GF-D8 (cell line): Measurements from ENCODE around the gene LGR4.
"Not testable (repeated sequence)": the region's sequence is repeated elsewhere in the genome, so short reads cannot be mapped to it uniquely, and the experiment has no call there.

Experiments
- DNase-seq: peaks from one replicate; lab custom pipeline; 2025; lab: John Stamatoyannopoulos, UW

The LGR4 gene

GRCh38 chr11:27456795-27457329, 15.7 kb downstream of the LGR4 start:
- DNase-seq: no peak

GRCh38 chr11:27456140-27456794, 16.3 kb downstream of the LGR4 start:
- DNase-seq: no peak

GRCh38 chr11:27455667-27456066, 16.9 kb downstream of the LGR4 start:
- no peak for DNase-seq

GRCh38 chr11:27453701-27454100, 18.9 kb downstream of the LGR4 start:
- no peak for DNase-seq

- DNase-seq: no peak
These were observed 20.4 kb downstream of the LGR4 start for GRCh38 chr11:27452147-27452546.

- no peak for DNase-seq
These were observed 21.2 kb downstream of the LGR4 start for GRCh38 chr11:27451244-27451965.

- DNase-seq: not testable (repeated sequence)
These were observed 24.4 kb downstream of the LGR4 start for GRCh38 chr11:27448184-27448540.

GRCh38 chr11:27447288-27448183, 25.1 kb downstream of the LGR4 start:
- DNase-seq: no peak

- no peak for DNase-seq
These were observed 27.0 kb downstream of the LGR4 start for GRCh38 chr11:27445625-27446024.

- no peak for DNase-seq
These were observed 27.8 kb downstream of the LGR4 start for GRCh38 chr11:27444801-27445215.

GRCh38 chr11:27443746-27444507, 28.7 kb downstream of the LGR4 start:
- DNase-seq: no peak

GRCh38 chr11:27443227-27443626, 29.4 kb downstream of the LGR4 start:
- DNase-seq: no peak

GRCh38 chr11:27440090-27440489, 32.5 kb downstream of the LGR4 start:
- no peak for DNase-seq

- DNase-seq: no peak
These were observed 34.0 kb downstream of the LGR4 start for GRCh38 chr11:27438595-27438981.

- no peak for DNase-seq
These were observed 34.6 kb downstream of the LGR4 start for GRCh38 chr11:27437829-27438594.

GRCh38 chr11:27436916-27437315, 35.7 kb downstream of the LGR4 start:
- no peak for DNase-seq

- DNase-seq: no peak
These were observed 38.8 kb downstream of the LGR4 start for GRCh38 chr11:27433742-27434141.

GRCh38 chr11:27431808-27432207, 40.8 kb downstream of the LGR4 start:
- DNase-seq: no peak

- DNase-seq: no peak
These were observed 42.7 kb downstream of the LGR4 start for GRCh38 chr11:27429761-27430393.

- DNase-seq: no peak
These were observed 45.2 kb downstream of the LGR4 start for GRCh38 chr11:27427183-27427980.
